Astrocyte (in vitro differentiated cells and primary cell): ENCODE measurements around the gene TMEM59.

ENCODE experiments used
- EZH2 ChIP-seq: IDR thresholded peaks from 2 replicates; pipeline ENCODE4 v1.6.1; 2012; ENCODE audit warnings: mild to moderate bottlenecking, low read length, inconsistent platforms; ENCODE audit not compliant: insufficient read depth
- TF ChIP-seq, protein P1 (sequence below): IDR thresholded peaks from 2 replicates; pipeline ENCODE4 v1.5.1; 2011; ENCODE audit warnings: low read depth, mild to moderate bottlenecking, inconsistent platforms, low read length, moderate library complexity; ENCODE audit not compliant: insufficient read depth

DNA sequence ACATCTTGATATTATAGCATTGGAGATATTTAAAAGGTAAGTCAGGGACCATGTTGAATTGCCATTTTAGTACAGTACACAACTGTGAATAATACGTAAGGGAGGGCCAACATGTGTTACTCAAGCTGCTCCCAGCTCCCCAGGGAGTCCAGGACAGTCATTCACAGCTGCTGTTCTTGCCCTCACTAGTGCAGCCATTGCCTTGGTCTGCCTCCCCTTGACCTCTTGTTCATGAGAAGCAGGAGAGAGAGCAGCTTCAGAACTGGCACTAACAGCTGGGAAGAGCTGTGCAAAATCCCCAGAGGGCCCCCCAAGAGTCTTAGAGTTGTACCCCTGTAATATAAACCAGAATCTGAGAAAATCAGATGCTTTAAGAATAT, 16.8 kb upstream of the TMEM59 start:
- TF ChIP-seq EZH2 = no peak
- TF ChIP-seq, protein P1, sequence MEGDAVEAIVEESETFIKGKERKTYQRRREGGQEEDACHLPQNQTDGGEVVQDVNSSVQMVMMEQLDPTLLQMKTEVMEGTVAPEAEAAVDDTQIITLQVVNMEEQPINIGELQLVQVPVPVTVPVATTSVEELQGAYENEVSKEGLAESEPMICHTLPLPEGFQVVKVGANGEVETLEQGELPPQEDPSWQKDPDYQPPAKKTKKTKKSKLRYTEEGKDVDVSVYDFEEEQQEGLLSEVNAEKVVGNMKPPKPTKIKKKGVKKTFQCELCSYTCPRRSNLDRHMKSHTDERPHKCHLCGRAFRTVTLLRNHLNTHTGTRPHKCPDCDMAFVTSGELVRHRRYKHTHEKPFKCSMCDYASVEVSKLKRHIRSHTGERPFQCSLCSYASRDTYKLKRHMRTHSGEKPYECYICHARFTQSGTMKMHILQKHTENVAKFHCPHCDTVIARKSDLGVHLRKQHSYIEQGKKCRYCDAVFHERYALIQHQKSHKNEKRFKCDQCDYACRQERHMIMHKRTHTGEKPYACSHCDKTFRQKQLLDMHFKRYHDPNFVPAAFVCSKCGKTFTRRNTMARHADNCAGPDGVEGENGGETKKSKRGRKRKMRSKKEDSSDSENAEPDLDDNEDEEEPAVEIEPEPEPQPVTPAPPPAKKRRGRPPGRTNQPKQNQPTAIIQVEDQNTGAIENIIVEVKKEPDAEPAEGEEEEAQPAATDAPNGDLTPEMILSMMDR = no peak
